GM19467 (cell line): ENCODE measurements around the gene DISC1.
"Not testable (repeated sequence)": the region's sequence is repeated elsewhere in the genome, so short reads cannot be mapped to it uniquely, and the experiment has no call there.

Experiments used
- ATAC-seq: cut with Tn5 transposase; IDR thresholded peaks from one replicate; pipeline ENCODE4 v1.9.1; 2021; ENCODE audit warnings: mild to moderate bottlenecking, moderate library complexity; ENCODE audit not compliant: unreplicated experiment

DISC1 gene

DNA sequence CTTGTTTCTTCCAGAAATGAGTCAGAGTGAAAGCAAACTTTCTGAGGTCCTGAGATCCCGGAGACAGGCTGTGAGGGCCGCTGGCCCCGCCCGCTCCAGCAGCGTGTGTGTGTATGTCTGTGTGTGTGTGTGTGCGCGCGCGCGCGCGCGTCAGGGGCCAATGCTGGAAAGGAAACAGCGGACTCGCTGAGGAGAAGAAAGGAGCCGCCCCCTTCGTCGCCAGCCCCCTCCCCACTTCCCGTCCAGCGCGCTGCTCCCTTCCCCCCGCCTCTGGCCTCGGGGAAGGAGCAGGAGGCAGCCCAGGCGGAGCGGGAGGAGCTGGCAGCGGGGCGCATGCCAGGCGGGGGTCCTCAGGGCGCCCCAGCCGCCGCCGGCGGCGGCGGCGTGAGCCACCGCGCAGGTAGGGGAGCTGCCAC is at the start of gene DISC1:
TSS of gene DISC1 (plus strand) at position 256 of the 416 bp plus-strand sequence. CDS start at position 334, 78 bp downstream.
- ATAC-seq, result peak; percentile 46

DNA sequence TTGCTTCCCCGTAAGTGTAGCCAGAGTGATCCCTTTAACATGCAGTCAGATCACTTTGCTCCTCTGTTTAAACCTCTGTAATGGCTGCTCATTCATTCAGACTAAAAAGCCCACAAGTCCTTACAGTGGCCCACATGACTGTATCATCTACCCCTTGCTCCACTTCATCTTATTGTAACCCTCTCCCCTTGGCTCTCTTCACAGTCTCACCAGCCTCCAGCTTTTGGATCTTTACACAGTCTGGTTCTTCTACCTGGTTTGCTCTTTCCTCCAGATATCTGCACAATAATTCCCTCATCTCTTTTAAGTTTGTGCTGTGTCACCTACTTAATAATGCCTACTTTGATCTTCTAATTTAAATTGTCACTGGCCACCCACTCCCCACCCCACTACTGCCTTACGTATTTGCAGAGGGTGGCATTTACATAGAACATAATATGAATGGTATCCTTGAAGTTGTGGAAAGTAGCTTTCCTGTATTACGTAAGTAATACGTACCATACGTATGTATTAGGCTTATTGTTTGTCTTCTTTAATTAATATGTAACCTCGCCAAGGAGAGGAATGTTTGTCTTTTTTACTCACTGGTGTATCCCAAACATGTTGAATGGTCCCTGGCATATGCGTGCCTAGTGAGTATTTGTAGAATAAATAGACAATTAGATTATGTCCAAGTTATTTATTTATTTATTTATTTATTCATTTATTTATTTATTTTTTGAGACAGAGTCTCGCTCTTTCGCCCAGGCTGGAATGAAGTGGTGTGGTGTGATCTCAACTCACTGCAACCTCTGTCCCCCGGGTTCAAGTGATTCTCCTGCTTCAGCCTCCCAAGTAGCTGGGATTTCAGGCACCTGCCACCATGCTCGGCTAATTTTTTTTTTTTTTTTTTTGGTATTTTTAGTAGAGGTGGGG is 49.5 kb upstream of the DISC1 start:
- ATAC-seq, result no peak

DNA sequence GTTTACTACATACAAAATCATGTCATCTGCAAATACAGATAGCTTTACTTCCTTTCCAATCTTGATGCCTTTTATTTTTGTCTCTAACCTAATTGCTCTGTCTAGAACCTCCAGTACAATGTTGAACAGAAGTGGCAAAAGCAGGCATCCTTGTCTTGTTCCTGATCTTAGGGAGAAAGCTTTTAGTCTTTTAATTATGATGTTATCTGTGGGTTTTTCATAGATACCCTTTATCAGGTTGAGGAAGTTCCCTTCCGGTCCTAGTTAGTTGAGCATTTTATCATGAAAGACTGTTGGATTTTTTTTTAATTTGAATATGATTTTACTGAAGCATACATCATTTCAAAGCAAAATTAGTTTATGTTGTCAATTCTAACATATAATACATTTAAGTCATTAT is 45.7 kb upstream of the DISC1 start:
- no peak for ATAC-seq

DNA sequence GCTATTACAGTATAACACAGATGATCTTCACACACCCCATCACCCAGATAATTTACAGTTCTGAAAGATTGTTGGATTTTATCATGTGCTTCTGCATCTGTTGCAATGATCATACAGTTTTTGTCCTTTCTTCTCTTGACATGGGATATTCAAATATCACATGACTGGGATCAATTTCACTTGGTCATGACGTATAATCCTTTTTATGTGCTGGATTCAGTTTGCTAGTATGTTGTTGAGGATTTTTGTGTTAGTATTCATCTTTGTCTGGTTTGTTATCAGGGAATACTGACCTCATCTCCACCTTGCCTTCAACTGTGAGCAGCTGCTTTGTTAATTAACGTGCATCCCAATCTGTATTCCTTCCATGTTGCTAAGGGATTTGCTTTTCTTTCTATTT is 44.7 kb upstream of the DISC1 start:
- no peak for ATAC-seq

DNA sequence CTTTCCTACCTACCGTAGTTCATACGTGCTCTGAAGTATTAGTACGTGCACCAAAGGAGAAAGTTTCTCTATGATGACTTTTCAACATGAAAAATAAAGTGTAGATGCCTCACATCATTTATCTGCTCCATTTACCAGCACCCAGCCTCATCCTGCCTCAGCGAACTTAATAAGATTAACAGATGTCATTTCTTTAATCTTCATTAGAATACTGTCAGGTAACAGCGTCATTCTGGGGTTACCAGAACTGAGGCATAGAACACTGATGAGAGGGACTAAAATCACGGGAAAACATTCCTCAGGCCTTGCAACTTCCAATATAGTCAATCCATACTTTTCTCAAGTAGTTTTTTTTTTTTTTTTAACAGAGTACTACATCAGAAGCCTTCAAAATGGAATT is 43.2 kb upstream of the DISC1 start:
- no peak for ATAC-seq

DNA sequence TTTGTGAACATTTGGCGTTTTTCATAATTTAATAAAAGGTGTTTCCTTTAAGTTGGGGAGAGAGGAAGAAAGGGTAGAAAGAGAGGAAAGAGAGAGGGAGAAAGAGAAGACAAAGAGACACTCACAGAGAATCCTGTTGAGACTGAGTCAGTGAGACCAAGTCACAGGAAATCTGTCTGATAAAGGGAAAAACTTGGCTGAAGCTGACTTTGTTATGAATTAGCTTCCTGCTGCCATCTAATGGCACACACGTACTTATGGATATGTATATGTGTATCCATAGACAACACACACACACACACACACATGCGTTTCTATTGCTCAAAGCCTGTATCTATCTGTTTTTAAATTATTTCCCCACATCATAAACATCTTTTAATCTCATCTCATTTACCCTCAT is 42.5 kb upstream of the DISC1 start:
- ATAC-seq, result no peak

DNA sequence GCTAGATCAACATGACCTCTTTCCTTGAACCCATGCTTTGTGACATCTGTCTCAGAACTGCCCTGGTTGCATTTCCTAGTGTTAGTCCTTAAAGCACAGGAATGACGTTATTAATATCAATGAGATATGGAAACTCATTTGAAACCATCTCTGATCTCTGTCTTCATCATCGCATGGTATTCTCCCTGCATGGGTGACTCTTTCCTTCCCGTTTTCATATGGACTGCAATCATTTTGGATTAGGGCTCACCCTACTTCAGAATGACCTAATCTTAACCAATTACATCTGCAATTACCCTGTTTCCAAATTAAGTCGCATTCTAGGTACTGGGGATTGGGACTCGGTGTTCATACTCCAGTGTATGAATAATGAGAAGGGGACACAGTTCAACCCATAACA is 41.7 kb upstream of the DISC1 start:
- no peak for ATAC-seq

DNA sequence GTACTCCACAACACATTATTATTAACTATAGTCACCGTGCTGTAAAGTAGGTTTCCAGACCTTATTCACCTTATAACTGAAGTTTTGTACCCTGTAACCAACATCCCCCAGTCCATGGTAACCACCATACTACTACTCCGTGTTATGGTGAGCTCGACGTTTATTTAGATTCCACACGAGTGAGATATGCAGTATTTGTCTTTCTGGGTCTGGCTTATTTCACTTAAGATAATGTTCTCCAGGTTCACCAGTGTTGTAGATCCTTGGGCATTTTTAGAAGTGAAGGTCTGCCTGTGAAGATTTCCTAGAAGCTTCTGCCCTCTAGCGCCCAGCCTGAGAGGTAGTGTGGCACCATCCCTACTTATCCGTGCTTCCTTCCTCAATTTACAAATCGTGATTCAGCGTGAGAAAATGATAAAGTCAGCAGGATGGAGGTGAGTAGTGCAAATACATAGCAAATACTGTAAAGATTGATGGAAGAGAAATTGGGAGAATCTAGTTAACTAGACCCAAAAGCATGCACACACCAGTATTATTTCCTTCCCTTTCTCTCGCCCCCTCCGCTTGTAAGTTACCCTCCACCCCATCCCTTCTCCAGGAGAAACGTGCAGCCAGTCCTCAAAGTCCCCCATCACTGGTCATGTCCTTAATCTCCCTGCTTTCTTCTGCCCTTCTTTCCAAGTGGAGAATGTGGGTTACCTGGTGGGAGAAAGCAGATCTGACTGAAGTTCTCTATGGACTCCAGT is 36.0 kb upstream of the DISC1 start:
- no peak for ATAC-seq

DNA sequence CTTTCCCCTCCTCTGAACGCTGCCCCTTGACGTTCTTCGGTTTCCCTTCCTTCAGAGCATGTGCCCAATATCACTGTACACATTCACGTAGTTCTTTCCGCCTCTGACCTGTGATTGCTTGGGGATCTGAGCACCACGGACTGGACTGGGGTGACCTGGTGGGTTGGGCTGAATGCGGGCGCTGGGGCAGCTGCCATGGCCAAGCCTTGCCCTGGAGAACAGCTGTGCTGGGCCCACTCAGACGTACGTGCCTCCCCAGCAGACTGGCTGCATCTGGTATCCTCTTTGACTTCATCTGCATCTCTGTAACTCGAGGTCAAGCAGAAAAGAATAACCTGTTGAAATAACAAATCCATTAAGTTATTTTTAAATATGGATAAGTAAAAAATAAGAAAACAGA is 35.1 kb upstream of the DISC1 start:
- ATAC-seq, result no peak

DNA sequence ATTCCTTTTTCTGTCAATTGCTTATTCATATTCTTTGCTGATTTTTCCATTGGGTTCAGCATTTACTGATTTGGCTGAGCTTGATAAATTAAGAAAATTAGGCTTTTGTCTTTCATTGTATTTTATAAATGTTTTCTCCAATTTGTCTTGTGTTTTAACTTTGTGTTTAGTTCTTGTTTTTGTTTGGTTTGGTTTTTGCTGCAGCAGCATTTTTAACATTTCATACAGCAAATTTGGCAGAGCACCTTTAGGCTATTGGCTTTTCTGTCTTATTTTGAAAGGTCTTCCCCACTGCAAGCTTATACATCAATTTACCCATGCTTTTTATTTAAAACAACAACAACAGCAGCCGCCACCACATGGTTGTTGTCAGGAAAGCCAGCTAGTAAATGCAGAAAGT is 33.8 kb upstream of the DISC1 start:
- no peak for ATAC-seq

DNA sequence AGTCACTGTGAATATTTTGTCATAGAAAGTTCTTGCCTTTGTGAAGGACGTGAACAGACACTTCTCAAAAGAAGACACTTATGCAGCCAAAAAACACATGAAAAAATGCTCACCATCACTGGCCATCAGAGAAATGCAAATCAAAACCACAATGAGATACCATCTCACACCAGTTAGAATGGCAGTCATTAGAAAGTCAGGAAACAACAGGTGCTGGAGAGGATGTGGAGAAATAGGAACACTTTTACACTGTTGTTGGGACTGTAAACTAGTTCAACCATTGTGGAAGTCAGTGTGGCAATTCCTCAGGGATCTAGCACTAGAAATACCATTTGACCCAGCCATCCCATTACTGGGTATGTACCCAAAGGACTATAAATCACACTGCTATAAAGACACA is 33.3 kb upstream of the DISC1 start:
- ATAC-seq, result not testable (repeated sequence)

DNA sequence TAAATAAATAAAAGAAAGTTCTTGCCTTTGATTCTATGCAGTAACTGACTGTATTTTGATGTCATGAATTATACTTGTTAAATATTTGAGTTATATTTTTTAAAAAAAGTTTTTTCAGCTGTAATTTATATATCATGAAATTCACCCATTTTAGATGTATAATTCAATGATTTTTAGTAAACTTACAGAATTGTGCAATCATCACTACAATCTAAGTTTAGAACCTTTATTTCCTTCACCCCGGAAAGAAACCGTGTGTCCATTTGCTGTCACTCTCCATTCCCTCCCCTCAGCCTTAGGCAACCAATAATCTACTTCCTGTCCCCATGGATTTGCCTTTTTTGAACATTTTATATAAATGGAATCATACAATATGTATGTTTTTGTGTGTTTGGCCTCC is 32.5 kb upstream of the DISC1 start:
- ATAC-seq, result no peak

DNA sequence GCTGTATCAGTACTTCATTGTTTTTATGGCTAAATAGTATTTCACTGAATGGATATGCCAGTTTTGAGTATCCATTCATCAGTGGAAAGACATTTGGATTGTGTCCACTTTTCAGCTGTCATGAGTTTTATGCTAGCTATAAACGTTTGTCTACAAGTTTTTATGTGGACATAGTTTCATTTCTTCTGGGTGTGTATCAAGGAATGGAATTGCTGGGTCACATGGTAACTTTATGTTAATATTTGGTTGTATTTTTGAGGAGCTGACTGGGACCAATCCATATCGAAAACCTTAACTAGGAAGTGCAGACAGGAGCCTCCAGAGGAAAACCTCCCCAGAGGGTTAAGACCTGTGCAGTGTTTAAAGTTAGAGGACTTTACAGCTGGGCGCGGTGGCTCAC is 31.8 kb upstream of the DISC1 start:
- ATAC-seq, result no peak

DNA sequence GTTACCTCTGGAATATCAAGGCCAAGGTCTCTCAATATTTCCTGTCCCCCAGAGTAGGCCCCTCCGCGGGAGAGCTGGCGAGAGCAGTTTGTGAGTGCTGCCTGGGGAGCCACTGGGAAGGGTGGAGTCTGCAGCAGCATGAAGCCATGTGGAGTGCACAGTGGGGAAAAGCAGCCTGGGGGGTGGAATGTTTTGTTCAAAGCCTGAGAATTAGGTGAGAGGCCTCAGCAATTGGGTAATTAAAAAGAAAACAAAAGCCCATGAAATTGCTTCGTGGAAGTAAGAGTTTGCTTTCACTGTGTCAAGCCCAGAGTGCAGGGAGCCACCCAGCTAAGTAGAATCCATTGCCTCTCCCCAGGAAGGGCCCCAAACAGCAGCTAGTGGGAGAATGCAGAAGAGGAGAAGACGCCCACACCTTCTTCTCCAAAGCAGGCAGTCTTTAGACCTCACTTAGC is 30.2 kb upstream of the DISC1 start:
- ATAC-seq, result no peak

DNA sequence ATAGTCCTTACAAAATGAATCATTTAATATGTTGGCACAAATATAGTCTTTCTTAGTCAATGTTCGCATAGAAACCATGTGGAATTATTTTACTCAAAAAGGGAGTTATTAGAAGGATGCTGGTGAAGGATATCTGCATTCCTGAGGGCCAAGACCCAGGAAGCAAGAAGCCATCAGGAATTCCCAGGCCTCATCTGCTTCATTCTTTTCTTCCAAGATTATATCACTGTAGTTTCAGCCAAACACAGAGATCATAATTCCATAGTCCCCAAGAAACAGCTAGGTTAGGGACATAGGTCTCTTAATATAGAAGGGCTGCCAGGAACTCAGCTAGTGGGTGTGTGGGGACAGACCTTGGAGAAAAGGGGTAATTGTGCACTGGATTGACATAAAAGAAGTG is 28.6 kb upstream of the DISC1 start:
- ATAC-seq, result no peak

DNA sequence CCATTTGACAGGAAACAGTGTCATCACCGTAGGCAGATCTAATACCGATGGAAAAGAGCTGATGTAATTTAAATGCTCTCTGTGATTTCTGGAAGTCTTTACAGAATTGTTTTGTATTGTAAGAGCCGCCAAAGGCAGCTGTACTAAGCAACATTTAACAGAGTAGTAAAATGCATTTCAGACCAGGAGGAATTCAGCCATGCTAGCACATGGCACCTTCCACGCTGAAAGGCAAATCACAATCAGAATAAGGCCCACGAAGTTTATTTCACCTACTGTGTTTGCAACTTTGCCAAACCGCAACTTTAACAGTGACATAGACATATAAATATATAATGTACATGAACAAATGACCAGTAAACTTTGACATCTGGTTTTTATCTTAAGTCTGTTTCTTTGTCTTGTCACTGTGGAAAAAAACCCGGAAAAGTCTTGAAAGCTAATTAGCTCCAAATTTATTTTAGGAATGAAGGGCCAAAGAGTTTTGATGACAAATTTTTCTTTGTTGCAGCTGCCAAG is 26.1 kb upstream of the DISC1 start:
- no peak for ATAC-seq

DNA sequence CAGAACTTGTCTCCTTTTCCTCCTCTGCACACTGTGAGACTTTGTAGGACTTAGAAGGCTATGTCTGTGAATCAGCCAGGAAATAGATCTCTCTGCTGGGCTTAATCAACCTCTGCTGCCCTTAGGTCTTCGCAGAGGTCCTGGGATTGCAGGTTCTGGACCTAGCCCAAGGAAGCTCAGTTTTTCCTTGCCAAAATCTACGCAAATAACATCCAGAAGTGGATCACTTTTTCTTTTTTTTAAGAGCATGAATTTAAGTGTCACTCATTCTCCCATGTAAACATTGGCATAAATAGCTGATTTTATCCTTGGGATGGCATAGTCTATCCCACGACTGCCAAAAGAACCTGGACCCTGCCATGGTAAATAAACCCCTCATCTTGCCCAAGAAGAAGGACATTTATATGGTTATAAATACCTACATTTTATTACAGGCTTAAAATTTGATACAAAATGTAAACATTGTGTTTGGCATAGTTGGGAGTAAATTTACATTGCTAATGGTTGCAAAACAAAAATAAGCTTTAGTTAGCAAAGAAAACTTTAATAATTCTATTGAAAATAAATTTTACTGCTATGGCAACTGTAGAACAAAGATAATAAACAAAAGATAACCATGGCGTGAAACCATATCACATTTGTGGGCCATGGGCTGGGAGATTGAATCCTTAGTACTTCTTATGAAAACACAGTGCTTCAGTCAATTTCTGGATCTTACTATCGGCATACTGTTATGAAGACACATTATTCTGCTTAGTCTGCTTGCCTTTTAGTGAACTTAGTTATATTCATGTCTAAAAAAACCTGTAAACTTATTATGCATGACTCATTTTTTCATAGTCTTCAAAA is 24.5 kb upstream of the DISC1 start:
- ATAC-seq, result no peak

DNA sequence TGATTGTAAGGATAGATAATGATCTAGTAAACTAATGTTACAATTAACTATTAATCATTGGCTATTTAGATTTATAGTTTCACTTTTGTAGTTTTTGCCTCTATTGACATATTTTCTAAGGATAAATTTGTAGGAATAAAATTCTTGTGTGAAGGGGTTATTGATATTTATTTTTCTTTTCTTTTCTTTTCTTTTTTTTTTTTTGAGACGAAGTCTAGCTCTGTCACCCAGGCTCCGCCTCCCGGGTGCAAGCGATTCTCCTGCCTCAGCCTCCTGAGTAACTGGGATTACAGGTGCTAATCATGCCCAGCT is 24.0 kb upstream of the DISC1 start:
- no peak for ATAC-seq

DNA sequence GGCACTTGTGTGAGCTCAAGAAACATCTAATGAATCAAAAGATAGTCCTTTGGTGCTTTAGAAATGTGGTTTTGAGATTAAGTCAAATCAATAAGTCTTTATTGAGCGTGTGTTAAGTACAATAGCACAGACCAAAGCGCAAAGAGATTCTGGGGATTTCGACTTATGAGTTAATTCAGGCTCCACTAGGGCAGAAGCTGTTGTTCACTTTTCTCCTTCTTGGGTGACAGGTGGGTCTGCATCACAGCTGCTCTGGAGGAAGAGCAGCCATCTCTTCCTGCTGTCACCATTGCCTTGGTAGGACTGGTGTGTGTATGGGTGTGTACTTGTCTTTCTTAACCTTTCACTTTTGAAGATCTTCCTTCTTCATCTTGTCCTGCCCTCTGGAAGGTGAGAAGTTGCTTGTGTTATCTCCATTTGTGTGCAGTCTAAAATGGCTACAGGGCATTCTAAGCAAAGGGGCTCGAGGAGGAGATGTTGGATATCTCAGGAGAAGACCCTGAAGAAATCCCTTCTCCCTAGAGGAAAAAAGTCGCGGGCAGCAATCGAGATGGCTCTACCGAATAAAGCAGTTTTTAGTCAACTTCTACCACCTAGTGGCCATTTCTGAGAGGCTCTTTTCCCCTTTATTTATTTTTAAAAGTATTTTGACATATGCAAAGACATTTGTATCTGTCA is 22.9 kb upstream of the DISC1 start:
- peak; percentile 60 for ATAC-seq

DNA sequence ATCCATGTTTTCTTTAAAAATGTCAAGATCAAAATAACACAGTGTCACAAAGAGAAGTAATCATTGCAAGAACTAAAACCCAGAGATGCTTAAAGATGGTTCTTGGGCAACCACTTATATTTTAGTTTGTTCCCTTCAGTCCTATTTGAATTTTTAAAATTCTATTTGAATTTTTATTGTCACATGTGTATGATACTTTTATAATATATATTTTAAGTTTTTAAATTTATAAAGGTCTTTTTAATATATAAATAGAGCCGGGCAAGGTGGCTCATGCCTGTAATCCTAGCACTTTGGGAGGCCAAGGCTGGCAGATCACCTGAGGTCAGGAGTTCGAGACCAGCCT is 22.3 kb upstream of the DISC1 start:
- no peak for ATAC-seq
